Stimulated activated CD8-positive, alpha-beta memory T cell treated with anti-CD3 and anti-CD28 coated beads, Interleukin-15, amount 100 ng/mL, for 24 hours (primary cell): ENCODE results near the gene MLX.
A peak's percentile ranks its signal among the peaks of the same experiment; 100 is the strongest.
"Not testable (repeated sequence)": the region's sequence is repeated elsewhere in the genome, so short reads cannot be mapped to it uniquely, and the experiment has no call there.

ENCODE experiments used
- DNase-seq: peaks from one replicate; pipeline ENCODE4 v3.0.0-alpha.2; 2020; ENCODE audit warnings: low read depth

Gene MLX

GRCh38 chr17:42579794-42580551 is 13.1 kb downstream of the MLX start:
- no peak for DNase-seq

GRCh38 chr17:42581744-42582270 is 14.9 kb downstream of the MLX start:
- DNase-seq, result no peak

GRCh38 chr17:42584880-42585279 is 18.0 kb downstream of the MLX start:
- no peak for DNase-seq

- DNase-seq, result no peak
These were observed 18.5 kb downstream of the MLX start for GRCh38 chr17:42585353-42585752.

GRCh38 chr17:42586514-42587230 is 19.8 kb downstream of the MLX start:
- no peak for DNase-seq

- no peak for DNase-seq
These were observed 24.0 kb downstream of the MLX start for GRCh38 chr17:42590886-42591285.

DNA sequence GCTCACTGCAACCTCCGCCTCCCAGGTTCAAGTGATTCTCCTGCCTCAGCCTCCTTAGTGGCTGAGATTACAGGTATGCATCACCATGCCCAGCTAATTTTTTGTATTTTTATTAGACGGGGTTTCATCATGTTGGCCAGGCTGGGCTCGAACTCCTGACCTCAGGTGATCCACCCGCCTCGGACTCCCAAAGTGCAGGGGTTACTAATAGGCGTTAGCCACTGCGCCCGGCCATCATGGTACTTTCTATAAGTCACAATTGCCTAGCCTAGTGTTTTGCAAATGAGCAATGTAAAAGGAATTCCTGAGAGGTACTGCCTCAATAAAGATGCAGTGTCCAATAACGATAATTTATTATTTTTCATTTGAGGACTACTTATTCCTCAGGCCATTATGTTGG is 24.5 kb downstream of the MLX start:
- DNase-seq, result no peak

- no peak for DNase-seq
These were observed 29.5 kb downstream of the MLX start for GRCh38 chr17:42596386-42596785.

DNA sequence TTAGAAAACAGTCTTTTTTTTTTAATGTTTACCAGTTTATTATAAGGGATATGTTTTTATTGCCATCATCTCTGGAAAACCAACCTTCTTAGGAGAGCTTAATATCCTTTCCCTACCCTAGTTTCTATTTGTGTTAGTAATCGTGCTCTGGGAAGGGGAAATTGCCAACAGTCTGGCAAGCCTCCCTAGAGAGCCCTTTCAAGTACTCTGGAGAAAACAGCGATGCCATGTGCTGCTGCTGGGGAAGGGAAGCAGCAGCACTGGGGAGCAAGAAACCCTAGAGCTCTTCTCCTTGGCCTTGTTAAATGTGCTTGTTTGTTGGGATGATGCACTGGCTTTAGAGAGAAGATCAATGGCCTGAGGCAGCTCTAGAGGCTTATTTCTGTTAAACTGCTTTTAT is 32.0 kb downstream of the MLX start:
- no peak for DNase-seq

- no peak for DNase-seq
These were observed 36.4 kb downstream of the MLX start for GRCh38 chr17:42603318-42603717.

- DNase-seq, result no peak
These were observed 40.9 kb downstream of the MLX start for GRCh38 chr17:42607769-42608168.

- DNase-seq, result no peak
These were observed 41.6 kb downstream of the MLX start for GRCh38 chr17:42608305-42609181.

- DNase-seq, result peak; percentile 97
These were observed 42.4 kb downstream of the MLX start, which contains the start of the genes RETREG3 and TUBG1 for GRCh38 chr17:42609182-42609813. Gene RETREG3, minus strand, starts transcription at chr17:42609374. Its CDS starts 50 bp downstream, at chr17:42609324. Gene TUBG1, plus strand, starts transcription at chr17:42609683. Its CDS starts 55 bp downstream, at chr17:42609738.

DNA sequence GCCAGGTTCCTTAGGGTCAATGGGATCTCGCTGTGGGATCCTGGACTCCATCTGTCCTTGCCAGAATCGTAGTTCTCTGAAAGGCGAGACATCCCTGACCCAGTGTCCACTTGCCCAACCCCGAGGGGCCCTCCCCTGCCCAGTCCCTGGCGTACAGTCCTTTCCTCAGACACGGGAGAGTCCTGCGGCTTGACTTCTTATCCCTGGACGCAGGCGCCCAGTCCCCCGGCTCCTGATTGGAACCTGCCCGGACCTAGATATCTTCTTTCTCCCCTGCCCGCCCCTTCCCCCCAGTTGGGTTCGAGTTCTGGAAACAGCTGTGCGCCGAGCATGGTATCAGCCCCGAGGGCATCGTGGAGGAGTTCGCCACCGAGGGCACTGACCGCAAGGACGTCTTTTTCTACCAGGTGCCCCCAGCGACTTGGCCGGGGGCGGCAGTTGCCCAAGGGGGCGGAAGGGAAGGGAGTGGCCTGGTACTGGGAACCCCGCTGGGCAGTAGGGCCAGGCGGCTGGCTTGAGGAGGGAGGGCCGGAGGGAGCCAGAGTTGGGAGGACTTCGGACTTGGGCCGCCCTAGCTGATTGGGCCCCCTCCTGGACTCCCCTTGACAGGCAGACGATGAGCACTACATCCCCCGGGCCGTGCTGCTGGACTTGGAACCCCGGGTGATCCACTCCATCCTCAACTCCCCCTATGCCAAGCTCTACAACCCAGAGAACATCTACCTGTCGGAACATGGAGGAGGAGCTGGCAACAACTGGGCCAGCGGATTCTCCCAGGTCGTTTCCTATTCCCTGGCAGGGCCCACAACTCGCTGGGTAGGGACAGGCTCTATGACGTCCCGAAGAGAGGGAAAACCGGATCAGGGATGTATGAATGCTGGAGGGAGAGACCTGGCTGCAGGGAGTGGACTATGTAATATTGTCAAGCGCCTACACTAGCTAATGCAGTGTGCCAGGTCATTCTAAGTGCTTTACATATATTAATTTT is 43.2 kb downstream of the MLX start:
- DNase-seq, result not testable (repeated sequence)

- DNase-seq, result no peak
These were observed 45.1 kb downstream of the MLX start for GRCh38 chr17:42612013-42612412.

DNA sequence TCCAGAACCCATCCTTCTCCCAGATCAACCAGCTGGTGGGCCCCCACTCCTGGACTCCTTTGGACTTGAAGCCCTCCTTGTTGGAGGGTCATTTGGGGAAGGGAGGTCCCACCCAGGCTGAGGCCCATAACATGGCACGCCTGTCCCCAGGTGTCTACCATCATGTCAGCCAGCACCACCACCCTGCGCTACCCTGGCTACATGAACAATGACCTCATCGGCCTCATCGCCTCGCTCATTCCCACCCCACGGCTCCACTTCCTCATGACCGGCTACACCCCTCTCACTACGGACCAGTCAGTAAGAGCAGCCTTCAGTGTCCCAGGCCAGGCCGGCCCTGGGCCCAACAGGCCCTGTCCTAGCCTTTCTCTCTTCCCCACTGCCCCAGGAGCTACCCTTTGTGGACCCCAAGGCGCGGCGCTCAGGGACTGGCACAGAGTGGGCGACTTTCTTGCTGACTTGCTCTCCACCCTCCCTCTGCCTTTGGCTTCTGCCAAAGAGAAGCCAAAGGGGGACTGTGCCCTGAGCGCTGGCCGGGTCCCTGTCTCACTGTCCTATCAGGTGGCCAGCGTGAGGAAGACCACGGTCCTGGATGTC is 46.9 kb downstream of the MLX start:
- no peak for DNase-seq

DNA sequence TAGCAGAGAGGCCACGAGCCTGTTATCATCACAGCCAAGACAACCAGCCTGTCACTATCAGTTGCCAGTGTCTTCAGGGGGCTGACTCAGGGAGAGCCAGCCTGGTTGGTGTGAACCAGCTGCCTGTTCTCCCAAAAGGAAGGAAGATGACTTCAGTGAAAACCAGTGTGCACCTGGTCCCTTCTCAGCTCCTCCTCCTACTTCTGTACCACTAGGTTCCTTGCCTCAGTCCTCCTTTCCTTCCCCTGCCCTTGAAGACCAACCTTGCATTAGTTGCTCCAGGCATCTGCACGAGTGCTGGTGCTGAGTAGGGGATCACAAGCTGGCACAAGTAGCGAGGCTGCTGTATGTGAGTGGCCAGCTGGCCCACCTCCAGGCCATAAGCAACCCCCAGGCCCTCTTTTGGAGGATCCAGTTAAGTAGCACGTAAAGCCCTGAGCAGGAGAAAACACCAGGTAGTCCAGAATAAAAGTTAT is 51.1 kb downstream of the MLX start:
- DNase-seq, result no peak

DNA sequence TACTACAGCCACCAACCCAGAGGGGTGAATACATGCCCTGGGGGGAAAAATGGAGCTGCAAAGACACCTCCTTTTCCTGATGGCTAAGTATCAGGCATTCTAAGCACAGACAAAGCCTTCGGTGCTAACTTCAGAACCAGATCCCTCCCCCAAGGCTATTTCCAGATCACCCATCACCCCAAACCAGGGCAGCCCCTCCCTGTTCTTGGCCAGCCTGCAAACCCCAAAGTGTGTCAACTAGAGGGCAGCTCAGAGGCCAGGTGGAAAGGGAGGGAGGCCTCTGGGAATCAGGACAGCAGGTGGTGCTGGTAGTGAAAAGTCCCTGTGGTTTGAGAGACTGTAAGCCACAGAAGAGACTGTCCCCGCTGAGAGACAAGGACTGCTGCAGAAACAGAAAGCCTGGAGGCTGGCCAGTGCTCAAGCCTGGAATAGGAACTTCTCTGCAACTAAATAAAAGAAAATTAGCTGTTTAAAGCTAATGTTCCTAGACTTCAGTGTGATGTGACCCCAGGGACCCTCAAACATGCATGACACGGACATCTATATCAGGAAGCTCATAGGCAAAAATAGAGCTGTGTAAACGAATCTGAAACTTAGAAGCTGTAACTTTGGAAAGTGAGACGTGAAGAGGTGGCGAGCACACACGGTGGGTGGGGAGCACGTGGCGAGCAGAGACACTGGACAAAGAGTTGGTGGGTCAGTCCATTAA is 51.7 kb downstream of the MLX start:
- no peak for DNase-seq

DNA sequence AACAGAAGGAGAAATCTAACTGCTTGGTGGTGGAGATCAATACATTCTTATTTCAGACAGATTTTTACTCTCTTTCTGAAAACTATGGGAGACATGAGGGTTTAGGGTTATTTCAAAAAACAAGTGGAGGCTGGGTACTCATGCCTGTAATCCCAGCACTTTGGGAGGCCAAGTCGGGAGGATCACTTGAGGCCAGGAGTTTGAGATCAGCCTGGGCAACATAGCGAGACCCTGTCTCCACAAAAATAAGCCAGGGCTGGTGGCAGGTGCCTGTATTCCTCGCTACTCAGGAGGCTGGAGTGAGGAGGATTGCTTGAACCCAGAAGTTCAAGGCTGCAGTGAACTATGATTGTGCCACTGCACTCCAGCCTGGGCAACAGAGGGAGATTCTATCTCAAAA is 55.1 kb downstream of the MLX start:
- DNase-seq, result not testable (repeated sequence)
